ENCODE measurements around the gene PPDPF. TPM values are rescaled to one million over a fixed set of nuclear protein-coding genes. Genes with fewer than 3 reads are reported as not detected.

The PPDPF gene
- total and polyA plus RNA-seq, 12 donors: 7.4 to 193 (median 81.3) TPM

- H3K27me3 ChIP-seq: no peaks in the 10 kb centered on the region
- intact Hi-C loops (cut with DNase I): no loop called here
- H3K27ac ChIP-seq: no peak overlapping the region
- H3K4me1 ChIP-seq (replicated peaks in 1 of 2): no peaks in the 10 kb centered on the region
- no peaks in the 10 kb centered on the region for H3K9me3 ChIP-seq (replicated peaks in 1 of 3)
- WGBS, 4 donors: 80 to 89% (median 84%) methylated on average over 5 to 8 of the region's 8 CpGs
- H3K36me3 ChIP-seq (replicated peaks in 1 of 2): no peaks in the 10 kb centered on the region
- no peak overlapping the region for H3K4me3 ChIP-seq
- no peak for DNase-seq
- TF ChIP-seq CTCF (IDR thresholded peaks at IDR 0.05): no peak
These were observed 15.3 kb upstream of the PPDPF start for GRCh38 chr20:63505281-63505680.

GRCh38 chr20:63505723-63506122, 14.8 kb upstream of the PPDPF start:
- Histone ChIP-seq H3K4me1 (replicated peaks in 1 of 2) (no peaks in the 10 kb centered on the region), H3K9me3 (replicated peaks in 1 of 3) (no peaks in the 10 kb centered on the region), H3K4me3 (no peak overlapping the region), H3K27ac (no peak overlapping the region), H3K36me3 (replicated peaks in 1 of 2) (no peaks in the 10 kb centered on the region), H3K27me3 (no peaks in the 10 kb centered on the region)
- no peak for DNase-seq
- TF ChIP-seq POLR2A (IDR thresholded peaks at IDR 0.05): no peak
- TF ChIP-seq CTCF (IDR thresholded peaks at IDR 0.05): no peak
- intact Hi-C loops (cut with DNase I): no loop called here
- 66 to 91% (median 85%) methylated on average over 9 to 12 of the region's 12 CpGs for WGBS, 4 donors

GRCh38 chr20:63507083-63507743, 13.4 kb upstream of the PPDPF start:
- DNase-seq: no peak
- H3K36me3 ChIP-seq (replicated peaks in 1 of 2): no peaks in the 10 kb centered on the region
- no peak overlapping the region for H3K27ac ChIP-seq
- intact Hi-C loops (cut with DNase I): no loop called here
- TF ChIP-seq CTCF (IDR thresholded peaks at IDR 0.05) (no peak), POLR2A (IDR thresholded peaks at IDR 0.05) (no peak)
- no peaks in the 10 kb centered on the region for H3K9me3 ChIP-seq (replicated peaks in 1 of 3)
- H3K27me3 ChIP-seq: no peaks in the 10 kb centered on the region
- WGBS, 4 donors: 85 to 90% (median 86%) methylated on average over 22 to 30 of the region's 30 CpGs
- no peaks in the 10 kb centered on the region for H3K4me1 ChIP-seq (replicated peaks in 1 of 2)
- no peak overlapping the region for H3K4me3 ChIP-seq

GRCh38 chr20:63508072-63508768, 12.3 kb upstream of the PPDPF start:
- DNase-seq: no peak
- no peaks in the 10 kb centered on the region for H3K4me1 ChIP-seq (replicated peaks in 1 of 2)
- H3K27me3 ChIP-seq: no peaks in the 10 kb centered on the region
- H3K4me3 ChIP-seq: no peak overlapping the region
- H3K36me3 ChIP-seq (replicated peaks in 1 of 2): no peaks in the 10 kb centered on the region
- intact Hi-C loops (cut with DNase I): no loop called here
- no peak overlapping the region for H3K27ac ChIP-seq
- H3K9me3 ChIP-seq (replicated peaks in 1 of 3): no peaks in the 10 kb centered on the region
- no peak for TF ChIP-seq POLR2A (IDR thresholded peaks at IDR 0.05)
- no peak for TF ChIP-seq CTCF (IDR thresholded peaks at IDR 0.05)
- WGBS, 4 donors: 67 to 75% (median 71%) methylated on average over 28 to 33 of the region's 33 CpGs
